Caco-2 (cell line): ENCODE measurements around the gene BUB1B. TPM values are rescaled to one million over a fixed set of nuclear protein-coding genes. Genes with fewer than 3 reads are reported as not detected.
"Not testable (repeated sequence)": the region's sequence is repeated elsewhere in the genome, so short reads cannot be mapped to it uniquely, and the experiment has no call there.

Experiments
- BruUV-seq: library from RNA; stranded (reverse); fragments of 400-500 nt; replicated peaks from 2 replicates; lab custom pipeline; 2021; lab: Mats Ljungman, UMichigan
- CTCF ChIA-PET: fragments of 300-600 bp; sonication (Branson Sonifier 250); formaldehyde crosslinking; loops from one replicate; lab custom pipeline; 2022; ENCODE audit warnings: antibody characterized with exemption; lab: Charles Lee
- POLR2A ChIA-PET: fragments of 300-600 bp; sonication (Branson Sonifier 250); formaldehyde crosslinking; loops from one replicate; lab custom pipeline; 2022; ENCODE audit warnings: antibody characterized with exemption; lab: Charles Lee
- DNase-seq, 2 experiments: peaks; one replicate each; pipeline versions ENCODE4 v3.0.0 to v3.0.0-alpha.2; 2020 to 2022
- H3K27me3 ChIP-seq: replicated peaks from 2 replicates; pipeline ENCODE4 v1.6.0; 2011; ENCODE audit warnings: low read length; ENCODE audit not compliant: control insufficient read depth, insufficient read depth
- H3K36me3 ChIP-seq: 2 replicates; pipeline ENCODE4 v1.5.1; 2011; ENCODE audit warnings: low read length; ENCODE audit not compliant: control insufficient read depth, insufficient read depth
- H3K4me1 ChIP-seq: fragments of 250-450 bp; sonication (Bioruptor Pico); 2 replicates; pipeline ENCODE4 v1.5.1; 2020; ENCODE audit warnings: mild to moderate bottlenecking
- H3K4me3 ChIP-seq: 2 replicates; pipeline ENCODE4 v1.5.1; 2011; ENCODE audit warnings: low read depth, mild to moderate bottlenecking, control low read depth, low read length
- H3K9me3 ChIP-seq: fragments of 250-450 bp; sonication (Bioruptor Pico); 2 replicates; pipeline ENCODE4 v1.5.1; 2020; ENCODE audit warnings: mild to moderate bottlenecking, moderate library complexity
- H3K27ac Mint-ChIP-seq: one replicate; pipeline ENCODE4 v1.8.0; 2022; ENCODE audit warnings: mixed read lengths; ENCODE audit not compliant: unreplicated experiment
- H3K27me3 Mint-ChIP-seq: one replicate; pipeline ENCODE4 v1.8.0; 2022; ENCODE audit warnings: mixed read lengths; ENCODE audit not compliant: insufficient read depth, unreplicated experiment
- H3K36me3 Mint-ChIP-seq: one replicate; pipeline ENCODE4 v1.8.0; 2022; ENCODE audit warnings: mild to moderate bottlenecking, mixed read lengths; ENCODE audit not compliant: insufficient read depth, unreplicated experiment
- H3K4me1 Mint-ChIP-seq: one replicate; pipeline ENCODE4 v1.8.0; 2022; ENCODE audit warnings: low read depth, mixed read lengths; ENCODE audit not compliant: unreplicated experiment
- H3K4me3 Mint-ChIP-seq: one replicate; pipeline ENCODE4 v1.8.0; 2022; ENCODE audit warnings: mild to moderate bottlenecking, moderate library complexity, mixed read lengths; ENCODE audit not compliant: unreplicated experiment
- H3K9me3 Mint-ChIP-seq: one replicate; pipeline ENCODE4 v1.8.0; 2022; ENCODE audit warnings: mixed read lengths; ENCODE audit not compliant: unreplicated experiment
- CTCF ChIP-seq, 2 experiments: fragments of 200-600 bp in 1 of 2; IDR thresholded peaks; 1 replicate in 1 of 2; 2 replicates in 1 of 2; pipeline versions ENCODE4 v1.5.1 to v1.8.0; 2011 to 2022; ENCODE audit warnings: antibody characterized with exemption in 1 of 2, control low read depth in 1 of 2, inconsistent platforms in 1 of 2, low read depth in 1 of 2, low read length in 1 of 2, mild to moderate bottlenecking in 1 of 2, moderate library complexity in 1 of 2; ENCODE audit not compliant: insufficient read depth in 1 of 2, severe bottlenecking in 1 of 2, unreplicated experiment in 1 of 2
- intact Hi-C: fragments of 100-400 bp; cut with micrococcal nuclease; formaldehyde crosslinking; loops from one replicate; pipeline ENCODE4 v1.10.0; 2022; ENCODE audit not compliant: unreplicated experiment
- total RNA-seq: library from RNA; stranded (reverse); gene quantifications from 2 replicates; pipeline ENCODE4 v1.2.3, GENCODE V29; 2022

Gene BUB1B
- total RNA-seq, 1 experiment from 2014 or later, result 73.5 TPM

- Histone ChIP-seq H3K4me1 (peaks cover 3% of the 10 kb centered on the region; the same call in 1 of the 2 replicates), H3K9me3 (no peaks in the 10 kb centered on the region), H3K4me3 (no peak overlapping the region), H3K36me3 (no peaks in the 10 kb centered on the region), H3K27me3 (no peaks in the 10 kb centered on the region)
- ChIA-PET CTCF (no interaction called here), POLR2A (interaction anchor here (1.7 kb wide), 1 partner anchor 14 kb away, joined by 3 read pairs; no protein-coding TSS in a partner anchor)
- no peaks in the 10 kb centered on the region for H3K27me3 Mint-ChIP-seq
- BruUV-seq, result no TSS peak
- no peak overlapping the region for H3K4me3 Mint-ChIP-seq
- no peaks in the 10 kb centered on the region for H3K9me3 Mint-ChIP-seq
- DNase-seq, result no peak
- H3K4me1 Mint-ChIP-seq, result peaks cover 14% of the 10 kb centered on the region
- intact Hi-C loops, result no loop called here
- peaks cover 22% of the 10 kb centered on the region for H3K36me3 Mint-ChIP-seq
- no peak for TF ChIP-seq CTCF (IDR thresholded peaks at IDR 0.05; ENCODE audit: insufficient read depth in 1 of 2, low read depth in 1 of 2, low read length in 1 of 2, severe bottlenecking in 1 of 2, unreplicated experiment in 1 of 2)
- no peak overlapping the region for H3K27ac Mint-ChIP-seq
Observed at GRCh38 chr15:40112789-40113188, 48.1 kb upstream of the BUB1B start.

GRCh38 chr15:40114218-40114617, 46.7 kb upstream of the BUB1B start:
- Mint-ChIP-seq H3K4me3 (no peak overlapping the region), H3K27me3 (no peaks in the 10 kb centered on the region), H3K9me3 (no peaks in the 10 kb centered on the region), H3K36me3 (peaks cover 8% of the 10 kb centered on the region), H3K4me1 (peaks cover 14% of the 10 kb centered on the region), H3K27ac (no peak overlapping the region)
- no peaks in the 10 kb centered on the region for H3K9me3 ChIP-seq
- TF ChIP-seq CTCF (IDR thresholded peaks at IDR 0.05; ENCODE audit: insufficient read depth in 1 of 2, low read depth in 1 of 2, low read length in 1 of 2, severe bottlenecking in 1 of 2, unreplicated experiment in 1 of 2), result no peak
- no peak overlapping the region for H3K4me3 ChIP-seq
- CTCF ChIA-PET, result interaction anchor here (0.7 kb wide), 1 partner anchor 321 kb away, joined by 3 read pairs; no protein-coding TSS in a partner anchor
- no peaks in the 10 kb centered on the region for H3K36me3 ChIP-seq
- intact Hi-C loops, result no loop called here
- no TSS peak for BruUV-seq
- POLR2A ChIA-PET, result interaction anchor here (0.8 kb wide), 1 partner anchor 62 kb away, joined by 4 read pairs; no protein-coding TSS in a partner anchor
- DNase-seq, result no peak
- H3K27me3 ChIP-seq, result no peaks in the 10 kb centered on the region
- H3K4me1 ChIP-seq, result peaks cover 3% of the 10 kb centered on the region; the same call in 1 of the 2 replicates

- H3K27me3 ChIP-seq, DNase-seq, POLR2A ChIA-PET, H3K4me1 ChIP-seq, H3K27ac Mint-ChIP-seq, H3K4me3 Mint-ChIP-seq, H3K36me3 ChIP-seq, H3K9me3 Mint-ChIP-seq, H3K27me3 Mint-ChIP-seq, intact Hi-C loops, H3K9me3 ChIP-seq, BruUV-seq, H3K4me3 ChIP-seq, H3K36me3 Mint-ChIP-seq: not testable (repeated sequence)
- peaks cover 14% of the 10 kb centered on the region for H3K4me1 Mint-ChIP-seq
- CTCF ChIA-PET, result interaction anchor here (0.6 kb wide), 1 partner anchor 156 kb away, joined by 3 read pairs; no protein-coding TSS in a partner anchor
Observed at GRCh38 chr15:40115106-40115505, 45.8 kb upstream of the BUB1B start.
